Heart right ventricle (tissue), 16 donors: ENCODE measurements around the gene POLR2J. TPM values are rescaled to one million over a fixed set of nuclear protein-coding genes. Genes with fewer than 3 reads are reported as not detected.
"Not testable (repeated sequence)": the region's sequence is repeated elsewhere in the genome, so short reads cannot be mapped to it uniquely, and the experiment has no call there.

Source experiments
- ATAC-seq, 8 donors: fragments of 200-7000 bp; cut with Tn5 transposase; one replicate each; pipeline ENCODE4 v1.9.1; 2020; ENCODE audit warnings: mild to moderate bottlenecking in 8 of 8, moderate library complexity in 8 of 8, moderate number of reproducible peaks in 1 of 8
- DNase-seq, 2 donors: peaks; one replicate each; pipeline ENCODE4 v3.0.0-alpha.2; 2020
- H3K27ac ChIP-seq, 10 donors: fragments of 200-600 bp; sonication (generic) in 2 of 10; one replicate each; pipeline versions ENCODE4 v1.5.0 to v1.8.0; 2020 to 2022; ENCODE audit warnings: mild to moderate bottlenecking in 3 of 10
- H3K27me3 ChIP-seq, 7 donors: fragments of 200-600 bp; one replicate each; pipeline ENCODE4 v1.8.0; 2021 to 2022; ENCODE audit warnings: mild to moderate bottlenecking in 2 of 7
- H3K36me3 ChIP-seq, 9 donors: fragments of 200-600 bp; sonication (generic) in 1 of 9; one replicate each; pipeline versions ENCODE4 v1.5.0 to v1.8.0; 2020 to 2022; ENCODE audit warnings: mild to moderate bottlenecking in 2 of 9
- H3K4me1 ChIP-seq, 9 donors: fragments of 200-600 bp; sonication (generic) in 1 of 9; one replicate each; pipeline versions ENCODE4 v1.5.0 to v1.8.0; 2020 to 2022; ENCODE audit warnings: mild to moderate bottlenecking in 4 of 9
- H3K4me3 ChIP-seq, 10 donors: fragments of 200-600 bp; sonication (generic) in 2 of 10; one replicate each; pipeline versions ENCODE4 v1.5.0 to v1.8.0; 2020 to 2022; ENCODE audit warnings: mild to moderate bottlenecking in 7 of 10, moderate library complexity in 2 of 10
- H3K9me3 ChIP-seq, 11 donors: fragments of 200-600 bp in 10 of 11; sonication (generic) in 2 of 11; one replicate each; pipeline versions ENCODE4 v1.5.0 to v1.8.0; 2013 to 2022; ENCODE audit warnings: mild to moderate bottlenecking in 2 of 11, control low read depth in 1 of 11, moderate library complexity in 1 of 11
- CTCF ChIP-seq, 9 donors: fragments of 200-600 bp; sonication (generic) in 2 of 9; IDR thresholded peaks; one replicate each; pipeline versions ENCODE4 v1.5.0 to v1.8.0; 2021 to 2022; ENCODE audit warnings: antibody characterized with exemption in 9 of 9, mild to moderate bottlenecking in 5 of 9, moderate library complexity in 1 of 9
- WGBS, 2 donors: extraction: QIAGEN DNeasy Blood & Tissue Kit; methylation state at CpG; one replicate each; pipeline ENCODE4 v1.1.7; 2013; ENCODE audit warnings: inconsistent platforms in 1 of 2; 5-methylcytosine and 5-hydroxymethylcytosine counted together
- intact Hi-C, 10 donors: fragments of 100-400 bp; cut with DNase I; formaldehyde crosslinking; loops; one replicate each; pipeline versions ENCODE4 v1.11.1 to v1.14.2; 2022
- long read RNA-seq, 3 donors: library from polyadenylated mRNA; unstranded; transcript quantifications; one replicate each; pipeline ENCODE4 v2.0.0, GENCODE V29; 2020 to 2021
- polyA plus RNA-seq, 2 donors: library from polyadenylated mRNA; stranded (reverse); fragments of 200-250 nt; gene quantifications; one replicate each; pipeline ENCODE4 v1.2.3, GENCODE V29; 2013
- total RNA-seq, 10 donors: library from RNA; stranded (reverse); fragmentation: NEBNext Ultra II Directional in 3 of 10; extraction: Animal tissue kit (Norgen Biotek cat#: 25700) in 3 of 10; gene quantifications; one replicate each; pipeline versions ENCODE4 v1.2.1 to v1.2.4, GENCODE V29; 2021 to 2023
- donor health status: Arrhythmogenic right ventricular cardiomyopathy.
- donor health status: ischemic (EF 13 %, LVEDD 7.1; RV severe dilation, severe dysfunction).
- donor health status: healthy with polysubstance abuse.
- donor health status: DM: no; HTN: yes; CAD: no.
- donor health status: DM: no; HTN: no; CAD: no.
- donor health status: ischemic (EF 25% LVEDD 6.9; RV normal size, moderate dysfunction).
- donor health status: ischemic (EF 25% LVEDD 5.7; RV mildly dilated, moderate dysfunction).
- donor health status: healthy.
- donor health status: DM: yes; HTN: yes; CAD: no.
- donor health status: Ischemic cardiomyopathy.
- donor health status: ischemic (EF 35%, LVEDD 5.7; RV mildly dilated, moderate dysfunction).
- donor health status: nonischemic (EF 11% LVEDD 7.7; RV severe dilation, severe dysfunction).
- donor health status: DM: yes; HTN: yes; CAD: no.
- donor health status: PGD.
- donor health status: ischemic (EF 29% LVEDD 5.4; RV normal size, mild dysfunction).
- donor health status: nonischemic (EF 23%, LVEDD 6.1; RV moderate dilation, normal function).

Gene POLR2J
- total RNA-seq (10 to 100 TPM; 40.1 to 74.1 (median 52.7) TPM), polyA plus RNA-seq (100 to 1,000 TPM; 127 to 228 TPM)
- long read RNA-seq, donor 1, transcript POLR2J-201 (4 exons, 932 nt): major isoform, 67 of 78 reads
- long read RNA-seq, donor 1, partial matches to known transcripts: 9 of 78 reads
- long read RNA-seq, donor 1, other reads (novel, unspliced or antisense): 2 of 78 reads
- long read RNA-seq, donor 2, transcript POLR2J-201 (4 exons, 932 nt): major isoform, 63 of 80 reads
- long read RNA-seq, donor 2, partial matches to known transcripts: 3 of 80 reads
- long read RNA-seq, donor 2, other reads (novel, unspliced or antisense): 14 of 80 reads
- long read RNA-seq, donor 3, transcript POLR2J-201 (4 exons, 932 nt): major isoform, 8 of 11 reads
- long read RNA-seq, donor 3, partial matches to known transcripts: 1 of 11 reads
- long read RNA-seq, donor 3, other reads (novel, unspliced or antisense): 2 of 11 reads

GRCh38 chr7:102478314-102479208 lies at the start of gene POLR2J:
POLR2J (minus strand) TSS chr7:102478922; CDS start chr7:102478860, 62 bp downstream.
- H3K4me1 ChIP-seq, intact Hi-C loops, H3K27me3 ChIP-seq, H3K9me3 ChIP-seq: not testable (repeated sequence)
- H3K27ac ChIP-seq: peak within 1 kb of the TSS in 3 of 10 donors; percentile 39 to 56 (median 50)
- ATAC-seq: peak; percentile 93 to 97 (median 96)
- H3K36me3 ChIP-seq: peaks cover 0 to 10% (median 0%) of the 10 kb centered on the region in 9 donors
- peak; percentile 21 to 77 (median 51) for TF ChIP-seq CTCF (IDR thresholded peaks at IDR 0.05)
- DNase-seq: peak; percentile 88 to 91
- H3K4me3 ChIP-seq: peak within 1 kb of the TSS in 9 of 10 donors; percentile 30 to 60 (median 55)
- 0 to 1% methylated on average over 38 to 51 of the region's 72 CpGs for WGBS, 2 donors

DNA sequence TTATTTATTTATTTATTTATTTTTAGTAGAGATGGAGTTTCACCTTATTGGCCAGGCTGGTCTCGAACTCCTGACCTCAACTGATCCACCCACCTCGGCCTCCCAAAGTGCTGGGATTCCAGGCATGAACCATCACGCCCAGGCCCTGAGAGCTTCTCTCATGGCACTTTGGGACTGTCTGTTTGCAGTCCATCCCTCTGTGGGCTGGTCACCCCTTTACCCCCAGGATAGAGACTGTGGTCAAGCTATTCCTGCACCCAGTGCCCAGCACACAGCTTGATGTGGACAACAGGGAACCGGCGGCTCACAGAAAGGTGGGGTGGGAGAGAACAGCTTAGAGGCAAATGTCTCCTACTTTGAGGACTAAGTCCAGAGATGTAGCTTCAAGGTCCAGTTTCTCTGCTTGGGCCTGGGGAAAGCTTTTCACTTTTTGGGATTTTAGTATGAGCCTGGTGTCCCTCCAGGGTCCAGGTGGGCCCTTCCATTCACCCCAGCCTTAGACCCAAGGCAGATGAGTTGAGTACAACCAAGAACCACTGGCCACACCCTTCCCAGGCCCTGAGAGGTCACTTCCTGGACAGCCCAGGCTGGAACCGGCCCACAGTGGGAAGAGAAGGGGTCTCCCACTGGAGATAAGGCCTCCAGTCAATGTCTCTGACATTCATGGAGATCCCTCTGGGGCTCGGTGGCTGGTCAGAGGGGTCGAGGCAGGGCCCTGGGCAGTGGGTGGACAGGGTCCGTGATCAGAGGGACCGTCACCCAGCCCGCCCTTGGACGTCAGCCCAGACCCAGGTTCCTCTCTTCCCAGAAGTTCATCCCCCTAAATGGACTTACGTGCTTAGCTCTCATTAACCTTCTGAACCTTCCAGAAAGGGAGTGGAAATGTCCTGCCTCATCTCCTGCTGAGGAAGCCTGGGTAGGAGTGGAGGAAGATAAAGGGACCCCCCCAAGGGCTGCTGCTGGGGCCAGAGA lies 49.4 kb upstream of the POLR2J start:
- peak overlapping the region in 1 of 10 donors; percentile 60 for H3K27ac ChIP-seq
- intact Hi-C loops, H3K4me1 ChIP-seq, H3K27me3 ChIP-seq, H3K4me3 ChIP-seq, H3K36me3 ChIP-seq, H3K9me3 ChIP-seq, DNase-seq: not testable (repeated sequence)
- peak in 7 of 8 donors; percentile 34 to 63 (median 51) for ATAC-seq
- 94 to 100% methylated on average over 1 to 2 of the region's 13 CpGs for WGBS, 2 donors

DNA sequence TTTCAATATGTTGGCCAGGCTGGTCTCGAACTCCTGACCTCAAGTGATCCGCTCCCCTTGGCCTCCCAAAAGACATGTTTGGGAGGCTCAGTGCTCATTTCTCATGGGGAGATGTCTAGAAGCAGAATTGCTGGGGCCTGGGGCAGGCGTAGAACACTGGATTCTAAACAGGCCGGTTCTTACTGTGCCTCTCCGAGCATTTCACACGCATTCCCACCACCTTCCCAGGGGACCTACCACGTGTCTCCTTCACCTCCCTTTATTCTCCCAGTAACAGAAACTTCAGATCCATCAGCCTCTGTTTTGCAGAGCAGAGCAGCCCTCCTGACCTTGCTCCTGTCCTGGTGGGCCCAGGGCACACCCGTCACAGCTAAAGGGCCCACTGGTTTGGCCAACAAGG lies 48.5 kb upstream of the POLR2J start:
- H3K4me1 ChIP-seq, intact Hi-C loops, H3K9me3 ChIP-seq, H3K4me3 ChIP-seq, H3K36me3 ChIP-seq, H3K27me3 ChIP-seq, DNase-seq: not testable (repeated sequence)
- ATAC-seq: peak in 6 of 8 donors; percentile 3 to 47 (median 30)
- WGBS, 2 donors: 71 to 85% methylated on average over 1 of the region's 8 CpGs
- peak overlapping the region in 1 of 10 donors; percentile 41 for H3K27ac ChIP-seq

- H3K36me3 ChIP-seq, H3K4me3 ChIP-seq, H3K27me3 ChIP-seq, H3K4me1 ChIP-seq, H3K27ac ChIP-seq, intact Hi-C loops, DNase-seq, H3K9me3 ChIP-seq: not testable (repeated sequence)
- ATAC-seq: peak in 1 of 8 donors; percentile 2
- 42 to 53% methylated on average over 1 of the region's 2 CpGs for WGBS, 2 donors
Observed at GRCh38 chr7:102524803-102525202, 46.1 kb upstream of the POLR2J start.

DNA sequence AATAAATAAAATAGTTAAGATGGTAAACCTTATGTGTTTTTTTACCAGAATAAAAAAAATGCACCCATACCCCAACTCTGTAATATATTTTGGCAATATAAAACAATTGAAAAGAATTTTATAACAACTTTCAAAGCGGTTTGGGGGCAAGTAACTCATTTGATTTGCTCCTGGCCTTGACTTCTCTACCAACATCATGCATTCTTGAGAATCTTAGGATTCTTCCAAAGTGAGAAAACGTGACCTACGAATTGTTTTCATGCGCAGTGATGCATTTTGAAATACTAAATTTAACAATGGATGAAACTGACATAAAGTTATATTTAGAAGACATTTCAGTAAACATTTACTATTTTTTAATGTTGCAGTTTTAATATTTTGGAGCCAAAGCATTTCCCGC lies 42.1 kb upstream of the POLR2J start:
- DNase-seq, H3K36me3 ChIP-seq, H3K27ac ChIP-seq, H3K4me1 ChIP-seq, intact Hi-C loops, H3K27me3 ChIP-seq, H3K4me3 ChIP-seq, H3K9me3 ChIP-seq, ATAC-seq: not testable (repeated sequence)
- 84% methylated on average over 4 of the region's 5 CpGs; no CpG with 5 or more reads in 1 of the 2 donors for whole genome bisulfite sequencing, 2 donors

DNA sequence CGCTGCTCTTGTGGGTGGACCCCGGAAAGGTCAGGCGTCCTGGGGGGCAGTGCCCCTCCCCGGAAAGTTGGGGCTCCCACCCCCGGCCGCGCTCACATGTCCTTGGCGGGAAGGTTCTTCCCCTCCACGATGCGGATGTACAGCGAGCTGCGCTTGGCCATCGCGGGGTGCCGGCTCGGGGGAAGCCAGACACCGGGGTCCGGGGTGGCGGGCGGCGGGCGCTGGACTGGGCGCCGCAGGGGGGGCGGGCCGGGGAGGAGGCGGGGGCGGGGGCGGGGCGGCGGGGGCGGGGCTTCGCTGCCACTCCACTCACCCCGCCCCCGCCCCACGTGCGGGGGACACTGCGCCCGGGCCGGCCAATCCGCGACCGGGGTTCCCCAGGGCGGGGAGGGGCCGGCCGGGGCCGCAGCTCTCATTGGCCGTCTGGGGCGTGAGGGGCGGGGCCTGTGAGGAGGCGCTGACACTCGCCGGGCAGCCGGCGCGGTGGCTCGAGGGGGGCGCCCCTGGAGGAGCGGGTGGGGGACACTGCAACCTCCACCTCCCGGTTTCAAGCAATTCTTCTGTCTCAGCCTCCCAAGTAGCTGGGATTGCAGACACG lies 38.9 kb upstream of the POLR2J start, which contains the start of gene RASA4B:
Gene RASA4B, minus strand, starts transcription at position 228 of the 598 bp plus-strand sequence. Its CDS starts 67 bp downstream, at position 161.
- H3K9me3 ChIP-seq, H3K4me1 ChIP-seq, H3K27me3 ChIP-seq, H3K36me3 ChIP-seq, H3K27ac ChIP-seq, intact Hi-C loops: not testable (repeated sequence)
- H3K4me3 ChIP-seq: peak within 1 kb of the TSS in 1 of 10 donors; percentile 32
- WGBS, 2 donors: 0 to 3% methylated on average over 2 to 20 of the region's 61 CpGs
- peak; percentile 91 to 97 (median 94) for ATAC-seq
- peak; percentile 4 to 23 for DNase-seq

- H3K9me3 ChIP-seq, intact Hi-C loops, ATAC-seq, H3K4me3 ChIP-seq, DNase-seq, H3K36me3 ChIP-seq, H3K27me3 ChIP-seq, H3K4me1 ChIP-seq, H3K27ac ChIP-seq: not testable (repeated sequence)
- WGBS, 2 donors: no CpG with 5 or more reads among the region's 10 CpGs
Observed at GRCh38 chr7:102516951-102517350, 38.2 kb upstream of the POLR2J start.

GRCh38 chr7:102515889-102516288 lies 37.2 kb upstream of the POLR2J start:
- H3K9me3 ChIP-seq, DNase-seq, H3K4me1 ChIP-seq, intact Hi-C loops, ATAC-seq, H3K27me3 ChIP-seq, H3K27ac ChIP-seq, H3K36me3 ChIP-seq, H3K4me3 ChIP-seq: not testable (repeated sequence)
- no CpG with 5 or more reads among the region's 3 CpGs for WGBS, 2 donors
